ENCODE measurements around the gene GNA14.

DNA sequence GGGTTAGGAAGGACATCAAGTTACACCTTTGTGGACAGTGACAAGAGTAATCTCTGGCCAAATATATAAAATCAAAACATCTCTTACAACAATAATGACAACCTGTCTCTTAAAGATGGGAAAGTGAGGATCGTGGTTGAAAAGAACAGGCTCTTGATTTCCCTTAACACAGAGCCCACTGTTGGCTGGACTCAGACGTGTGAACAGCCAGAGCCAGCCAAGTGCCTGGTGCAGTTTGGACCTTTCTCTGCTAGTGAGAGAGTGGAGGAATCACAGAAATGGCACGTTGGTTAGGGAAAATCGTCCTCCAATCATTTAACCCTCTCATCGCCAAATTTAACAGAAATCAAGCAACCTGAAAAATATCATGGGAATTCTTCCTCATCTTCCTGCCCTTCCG, 131.3 kb downstream of the GNA14 start:
- TF ChIP-seq POLR2A (IDR thresholded peaks at IDR 0.05), result no peak
- TF ChIP-seq, protein P1, sequence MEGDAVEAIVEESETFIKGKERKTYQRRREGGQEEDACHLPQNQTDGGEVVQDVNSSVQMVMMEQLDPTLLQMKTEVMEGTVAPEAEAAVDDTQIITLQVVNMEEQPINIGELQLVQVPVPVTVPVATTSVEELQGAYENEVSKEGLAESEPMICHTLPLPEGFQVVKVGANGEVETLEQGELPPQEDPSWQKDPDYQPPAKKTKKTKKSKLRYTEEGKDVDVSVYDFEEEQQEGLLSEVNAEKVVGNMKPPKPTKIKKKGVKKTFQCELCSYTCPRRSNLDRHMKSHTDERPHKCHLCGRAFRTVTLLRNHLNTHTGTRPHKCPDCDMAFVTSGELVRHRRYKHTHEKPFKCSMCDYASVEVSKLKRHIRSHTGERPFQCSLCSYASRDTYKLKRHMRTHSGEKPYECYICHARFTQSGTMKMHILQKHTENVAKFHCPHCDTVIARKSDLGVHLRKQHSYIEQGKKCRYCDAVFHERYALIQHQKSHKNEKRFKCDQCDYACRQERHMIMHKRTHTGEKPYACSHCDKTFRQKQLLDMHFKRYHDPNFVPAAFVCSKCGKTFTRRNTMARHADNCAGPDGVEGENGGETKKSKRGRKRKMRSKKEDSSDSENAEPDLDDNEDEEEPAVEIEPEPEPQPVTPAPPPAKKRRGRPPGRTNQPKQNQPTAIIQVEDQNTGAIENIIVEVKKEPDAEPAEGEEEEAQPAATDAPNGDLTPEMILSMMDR (IDR thresholded peaks at IDR 0.05 in 4 of 5, conservative IDR thresholded peaks at IDR 0.05 in 1 of 5), result no peak
